GM19328 (cell line): ENCODE data around the gene QPCT.
"Not testable (repeated sequence)": the region's sequence is repeated elsewhere in the genome, so short reads cannot be mapped to it uniquely, and the experiment has no call there.

Experiments
- ATAC-seq: cut with Tn5 transposase; IDR thresholded peaks from one replicate; pipeline ENCODE4 v1.9.1; 2021; ENCODE audit warnings: mild to moderate bottlenecking, moderate library complexity; ENCODE audit not compliant: unreplicated experiment

QPCT gene

DNA sequence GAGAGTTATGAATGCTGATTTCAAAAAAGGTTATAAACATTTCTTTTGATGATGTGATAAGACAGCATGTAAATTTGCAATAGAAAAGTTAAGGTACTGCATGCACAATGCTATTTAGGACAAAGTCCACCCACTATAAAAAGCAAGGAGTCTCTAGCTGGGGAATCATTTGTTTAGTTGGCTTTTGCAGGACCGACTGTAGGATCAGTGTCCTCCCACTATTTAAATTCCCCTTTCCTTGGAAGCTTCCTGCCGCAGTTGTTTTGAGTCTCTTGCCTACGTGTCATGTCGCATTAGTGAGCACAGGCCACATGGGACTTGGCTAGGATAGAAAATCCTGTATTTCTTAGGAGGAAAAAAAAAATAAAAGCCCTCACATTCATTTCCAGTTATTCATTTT is 13.1 kb downstream of the QPCT start:
- ATAC-seq: no peak

DNA sequence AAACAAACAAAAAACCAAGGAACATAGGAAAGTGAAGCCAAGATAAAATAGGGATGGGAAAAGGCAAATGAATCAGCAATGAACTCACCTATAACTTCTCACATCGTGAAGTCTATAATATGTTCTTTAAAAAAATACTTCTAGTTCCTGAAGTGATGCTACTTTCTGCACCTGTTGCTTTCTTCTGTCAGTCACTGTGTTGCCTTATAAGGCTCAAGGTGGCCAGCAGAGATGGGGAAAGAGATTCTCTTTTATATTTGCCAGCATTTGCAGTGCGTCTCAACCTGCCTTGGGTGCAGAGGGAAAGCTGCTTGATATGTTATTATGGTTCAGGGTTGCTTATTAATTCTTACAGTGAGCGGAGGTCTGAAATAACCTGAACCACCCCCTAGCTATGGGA is 14.0 kb downstream of the QPCT start:
- ATAC-seq: no peak

DNA sequence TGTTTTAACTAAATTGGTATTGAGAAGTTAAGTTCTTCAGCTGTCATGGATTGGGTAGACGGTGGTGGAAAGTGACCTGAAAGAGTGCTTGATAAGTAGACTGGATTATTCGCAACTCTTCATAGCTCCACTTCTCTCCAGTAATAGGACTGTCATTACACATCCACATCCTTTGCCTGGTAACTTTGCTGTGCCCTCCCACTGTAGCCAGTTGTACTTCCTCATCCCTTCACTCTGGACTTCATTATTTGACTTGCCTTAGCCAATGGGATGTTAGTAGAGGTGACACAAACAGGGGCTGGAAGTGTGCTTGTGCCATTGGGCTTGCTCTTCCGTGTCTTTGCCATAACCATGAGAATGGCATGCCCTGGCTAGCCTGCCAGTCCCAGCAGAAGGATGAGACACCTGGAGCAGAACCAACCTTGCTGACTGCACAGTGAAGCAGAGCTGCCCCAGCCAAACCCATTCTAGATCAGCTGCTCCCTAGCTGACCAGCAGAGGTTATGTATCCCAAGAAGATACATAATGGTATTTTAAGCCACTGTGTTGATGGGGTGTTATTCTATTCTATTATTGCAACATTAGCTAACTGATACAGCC is 16.9 kb downstream of the QPCT start:
- ATAC-seq: no peak

DNA sequence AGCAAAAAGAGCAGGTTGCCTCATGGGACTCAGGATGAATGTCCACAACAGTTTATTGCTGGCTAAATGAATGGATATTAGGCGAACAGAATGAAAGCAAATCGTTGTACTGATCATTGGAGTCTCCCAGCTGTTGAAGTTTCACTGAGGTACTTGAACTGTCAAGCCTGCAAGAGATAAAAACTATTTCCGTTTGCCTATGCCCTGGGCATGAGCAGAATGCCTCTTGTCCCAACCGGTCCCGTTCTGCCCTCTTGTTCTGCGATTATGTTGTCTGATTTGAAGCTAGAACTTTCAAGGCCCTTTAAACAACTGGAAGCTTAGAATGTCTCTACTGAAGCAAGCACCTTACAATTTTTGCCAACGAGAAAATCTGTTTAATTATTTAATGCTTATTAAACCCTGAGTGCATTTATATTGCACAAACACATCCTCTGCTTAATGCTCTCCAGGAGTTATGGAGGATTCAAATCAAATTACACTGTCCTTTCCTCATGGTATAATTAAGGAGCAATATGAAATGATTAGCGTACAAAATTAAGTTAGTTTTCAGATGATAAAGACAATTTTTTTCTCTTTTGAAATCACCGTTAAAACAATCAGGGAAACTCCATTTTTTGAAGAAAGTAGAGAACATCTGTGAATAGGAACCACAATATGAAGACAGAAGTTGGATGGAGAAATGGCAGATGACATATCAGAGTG is 17.7 kb downstream of the QPCT start:
- ATAC-seq: no peak

DNA sequence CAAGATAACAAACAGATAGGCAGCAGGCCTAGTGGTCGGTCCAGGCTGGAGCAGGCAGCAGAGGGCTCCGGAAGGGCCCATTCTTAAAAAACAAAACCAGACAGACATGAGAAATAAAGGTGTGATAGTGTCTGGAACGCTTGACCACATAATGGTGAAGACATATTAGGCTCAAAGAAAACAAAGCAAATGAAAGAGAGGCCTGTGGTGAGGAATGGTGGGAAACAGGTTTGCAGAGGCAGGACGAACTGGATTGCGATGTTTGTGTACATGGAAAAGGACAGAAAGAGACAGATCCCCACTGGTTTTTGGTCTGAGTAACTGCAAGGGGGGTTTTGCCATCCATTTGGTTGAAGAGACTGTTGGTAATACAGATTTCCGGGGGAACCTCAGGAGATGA is 19.9 kb downstream of the QPCT start:
- no peak for ATAC-seq

DNA sequence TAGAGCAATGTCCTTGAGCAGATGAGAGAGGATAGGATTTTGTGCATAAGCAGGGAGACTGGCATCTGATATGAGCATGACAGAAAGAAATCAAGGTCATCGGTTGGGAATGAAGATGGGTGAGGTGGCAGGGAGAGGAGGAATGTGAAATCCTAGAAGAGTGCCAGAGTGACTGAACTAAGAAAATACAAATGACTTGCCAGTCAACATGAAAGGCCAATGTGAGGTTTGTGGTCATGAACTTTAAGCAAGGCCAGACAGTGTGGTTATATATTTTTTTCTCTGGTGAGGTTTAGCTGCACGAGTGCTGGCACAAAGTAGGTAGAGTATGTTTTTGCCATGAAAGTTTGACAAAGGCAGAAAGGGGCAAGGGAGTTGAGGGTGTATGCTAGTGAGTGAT is 21.2 kb downstream of the QPCT start:
- ATAC-seq: peak; percentile 81

DNA sequence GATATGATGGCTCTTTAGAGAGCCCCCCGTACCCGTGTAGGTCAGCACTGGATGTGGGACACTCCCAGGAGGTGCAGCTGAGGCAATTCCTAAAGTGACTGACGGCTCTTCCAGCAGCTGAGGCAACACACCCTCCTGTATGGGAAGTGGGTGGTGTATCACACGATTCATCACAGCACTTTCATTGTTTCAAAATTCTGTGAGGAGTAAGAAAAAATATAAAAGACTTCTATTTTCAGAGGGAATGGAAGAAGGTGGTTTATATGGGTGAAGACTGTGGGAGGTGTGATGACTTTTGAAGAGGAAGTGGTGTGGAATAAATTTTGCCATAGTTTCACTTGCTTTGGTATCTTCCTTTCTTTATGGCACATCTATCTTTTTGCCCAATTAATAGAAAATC is 22.3 kb downstream of the QPCT start:
- ATAC-seq: no peak

DNA sequence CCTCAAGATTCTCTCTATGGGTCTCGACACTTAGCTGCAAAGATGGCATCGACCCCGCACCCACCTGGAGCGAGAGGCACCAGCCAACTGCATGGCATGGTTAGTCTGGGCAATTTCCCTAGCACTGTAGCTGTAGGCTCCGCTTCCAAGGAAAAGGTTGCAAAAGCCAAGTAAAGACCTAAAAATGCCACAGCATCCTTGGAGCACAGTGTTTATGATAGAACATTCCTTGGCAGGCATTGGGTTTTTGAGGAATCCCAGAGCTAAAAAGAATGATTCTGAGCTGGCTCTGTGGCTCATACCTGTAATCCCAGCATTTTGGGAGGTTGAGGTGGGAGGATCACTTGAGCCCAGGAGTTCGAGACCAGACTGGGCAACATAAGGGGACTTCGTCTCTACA is 22.9 kb downstream of the QPCT start:
- ATAC-seq: no peak

DNA sequence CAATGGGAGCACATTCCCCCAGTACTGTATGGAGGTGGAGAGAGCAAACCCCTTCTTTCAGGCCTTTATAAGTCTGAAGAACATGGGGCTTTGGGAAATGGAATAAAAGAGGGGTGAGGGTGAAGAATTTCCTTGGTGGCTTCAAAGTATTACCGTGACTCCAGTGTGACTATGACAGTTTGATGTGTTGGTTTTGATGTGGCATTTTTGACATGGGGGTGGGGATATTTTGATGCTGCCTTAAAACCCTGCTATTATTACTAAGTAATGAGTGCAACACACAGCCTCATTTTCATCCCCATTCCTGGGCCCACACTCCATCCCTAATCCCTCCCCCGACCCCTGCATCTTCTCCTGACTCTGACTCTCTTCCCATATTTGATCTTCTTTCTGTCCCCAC is 23.6 kb downstream of the QPCT start:
- ATAC-seq: no peak

DNA sequence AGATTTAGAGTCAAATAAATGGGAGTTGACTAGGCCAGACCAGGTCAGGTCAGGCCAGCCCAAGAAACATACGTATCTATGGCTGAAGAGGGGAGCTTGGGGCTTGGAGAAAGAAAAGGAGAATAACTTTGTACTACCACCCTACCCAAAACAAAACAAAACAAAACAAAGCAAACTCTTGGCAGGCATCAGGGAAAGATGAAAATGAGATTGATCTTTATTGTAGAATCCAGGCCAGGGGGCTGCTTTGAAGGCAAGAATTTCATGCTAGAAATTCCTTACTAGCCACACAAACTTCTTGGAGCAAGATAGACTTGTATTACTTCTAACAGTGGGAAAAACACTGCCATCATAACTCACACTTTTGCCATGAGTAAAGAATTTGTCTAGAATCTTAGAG is 26.2 kb downstream of the QPCT start:
- ATAC-seq: no peak

DNA sequence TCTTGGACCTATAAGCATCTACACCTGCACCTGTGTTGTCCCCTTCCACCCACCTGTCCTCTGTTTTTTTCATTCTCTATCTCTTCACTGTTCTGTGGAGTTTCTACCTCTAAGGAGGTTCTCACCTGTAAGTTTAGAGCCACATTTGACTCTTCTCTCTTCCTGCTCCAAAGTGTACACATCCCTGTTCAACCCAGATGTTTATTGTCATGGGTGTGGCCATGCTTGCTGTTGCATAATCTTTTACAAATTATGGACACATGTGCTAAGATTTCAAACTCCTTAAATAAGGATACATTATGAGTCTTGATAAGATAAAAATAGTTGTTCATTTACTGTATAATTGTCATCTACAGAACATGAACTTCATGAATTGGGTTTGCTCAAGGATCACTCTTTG is 27.6 kb downstream of the QPCT start:
- no peak for ATAC-seq

DNA sequence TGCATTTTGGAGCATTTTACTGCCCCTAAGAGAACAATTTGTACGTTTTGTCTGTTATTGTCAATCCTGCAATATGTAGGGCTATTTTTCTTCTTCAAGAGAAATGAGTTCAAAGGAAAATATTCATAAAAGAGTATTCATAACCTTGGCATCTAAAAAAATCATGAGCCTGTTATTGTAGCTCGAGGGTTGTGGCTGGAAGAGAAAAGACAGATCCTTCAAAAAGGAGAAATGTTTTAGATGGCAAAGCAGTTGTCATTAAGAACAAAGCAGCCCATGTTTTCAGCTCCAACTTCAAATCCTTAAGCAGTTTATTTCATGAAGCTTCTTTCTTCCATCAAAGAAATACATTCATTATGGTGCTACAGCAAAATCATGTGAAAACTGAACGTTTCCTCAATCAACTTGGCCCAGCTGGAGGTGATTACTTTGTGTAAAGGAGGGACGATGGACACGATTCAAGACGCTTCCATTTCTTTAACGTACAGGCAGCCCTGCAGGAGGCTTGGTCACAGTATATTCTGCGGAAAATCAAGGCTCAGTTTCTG is 31.4 kb downstream of the QPCT start:
- ATAC-seq: peak; percentile 26

DNA sequence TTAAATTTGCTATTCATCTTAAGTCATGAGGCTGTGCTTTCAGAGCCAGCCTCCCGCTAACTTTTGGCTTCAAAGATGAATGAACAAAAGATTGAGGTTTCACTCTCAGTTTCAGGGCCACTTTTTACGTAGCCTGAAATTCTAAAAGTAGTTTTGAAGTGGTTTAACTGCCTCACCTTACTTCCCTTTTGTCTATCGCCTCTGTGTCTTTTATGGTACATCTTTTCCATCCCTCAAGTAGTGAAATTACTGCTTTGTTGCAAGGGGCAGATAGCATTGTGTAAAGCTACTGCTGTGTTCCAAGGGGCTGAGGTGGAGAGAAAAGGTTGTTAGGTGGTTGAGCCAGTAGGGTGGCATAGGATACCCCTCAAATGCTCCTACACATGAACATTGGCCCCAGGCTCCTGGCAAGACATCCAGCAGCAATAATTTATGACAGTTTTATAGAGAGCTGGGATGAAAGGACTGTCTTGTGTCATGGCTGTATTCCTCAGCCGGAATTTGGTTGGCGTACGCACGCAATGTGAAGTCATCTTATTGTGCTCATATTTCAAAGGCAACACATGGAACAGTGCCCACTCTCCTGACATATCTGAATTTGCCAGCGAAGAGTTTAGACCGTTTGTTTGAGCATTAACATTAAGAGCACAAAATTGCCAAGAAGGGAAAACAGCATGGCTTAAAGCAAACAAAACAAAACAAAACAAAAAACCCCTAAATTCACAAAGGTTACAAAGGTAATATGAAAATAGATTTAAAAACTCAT is 32.2 kb downstream of the QPCT start:
- ATAC-seq: peak; percentile 86

DNA sequence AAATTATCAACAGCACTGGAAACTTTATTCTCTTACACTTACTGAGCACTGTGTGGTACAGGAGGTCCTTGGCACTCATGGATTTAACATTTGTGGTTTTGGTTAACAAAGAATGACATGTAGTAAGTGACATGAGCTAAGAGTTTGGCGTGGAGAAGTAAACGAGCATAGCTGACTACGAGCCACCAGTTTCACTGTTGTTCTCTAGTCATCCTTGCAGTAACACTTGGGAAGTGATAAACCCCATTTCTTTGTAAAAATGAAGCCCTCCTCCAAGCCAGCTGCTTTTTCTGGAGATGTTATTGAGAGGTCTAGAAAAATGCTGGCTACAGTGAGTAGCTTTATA is 32.7 kb downstream of the QPCT start:
- ATAC-seq: no peak

DNA sequence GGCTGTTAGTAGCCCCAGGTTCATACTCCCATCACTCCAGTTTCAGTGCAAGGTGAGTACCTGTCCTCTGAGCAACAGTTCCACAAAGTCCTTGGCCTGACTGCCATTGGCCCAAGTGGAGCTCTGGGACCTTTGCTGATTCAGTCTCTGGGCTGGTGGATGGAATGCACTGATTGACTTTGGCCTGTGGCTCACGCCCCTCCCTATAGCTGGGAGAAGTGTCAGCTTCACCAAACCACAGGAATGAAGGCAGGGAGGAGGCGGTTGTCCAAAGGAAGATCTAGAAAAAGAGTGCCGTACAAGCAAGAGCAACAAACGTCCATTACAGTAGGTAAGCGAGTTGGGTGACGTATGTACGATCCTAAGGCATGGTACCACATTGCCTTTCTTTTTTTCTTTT is 34.0 kb downstream of the QPCT start:
- ATAC-seq: no peak

DNA sequence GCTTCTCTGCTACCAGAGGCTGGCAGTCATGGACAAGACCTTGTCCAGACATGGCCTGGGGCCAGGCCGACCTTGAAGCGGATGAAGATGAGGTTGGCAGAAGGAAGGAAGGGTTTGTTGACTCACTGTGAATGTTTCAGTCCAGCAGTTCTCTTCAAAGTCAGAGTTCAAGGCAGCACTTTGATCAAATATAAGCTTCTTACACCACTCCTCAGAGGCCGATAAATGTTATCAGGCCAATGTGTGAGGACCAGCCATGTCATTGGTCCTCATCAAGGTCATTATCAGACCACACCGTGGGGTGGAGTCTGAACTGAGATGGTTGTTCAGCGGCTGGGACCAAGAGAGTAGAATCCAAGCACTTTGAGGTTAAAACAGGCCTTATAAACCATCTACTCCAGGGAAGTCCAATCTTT is 35.5 kb downstream of the QPCT start:
- ATAC-seq: no peak

DNA sequence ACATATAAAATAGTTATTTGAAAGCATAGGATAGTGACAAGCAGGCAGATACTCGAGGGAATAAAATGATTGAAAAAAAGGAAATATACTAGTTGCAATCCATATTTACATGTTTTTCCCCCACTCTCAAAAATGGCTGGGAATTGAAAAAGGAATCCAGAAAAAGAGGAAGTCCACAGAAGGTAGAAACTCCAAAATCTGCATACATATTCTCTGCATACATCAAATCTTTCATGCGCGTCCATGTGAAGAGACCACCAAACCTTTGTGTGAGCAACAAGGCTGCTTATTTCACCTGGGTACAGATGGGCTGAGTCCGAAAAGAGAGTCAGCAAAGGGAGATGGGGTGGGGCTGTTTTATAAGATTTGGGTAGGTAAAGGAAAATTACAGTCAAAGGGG is 36.4 kb downstream of the QPCT start:
- not testable (repeated sequence) for ATAC-seq

DNA sequence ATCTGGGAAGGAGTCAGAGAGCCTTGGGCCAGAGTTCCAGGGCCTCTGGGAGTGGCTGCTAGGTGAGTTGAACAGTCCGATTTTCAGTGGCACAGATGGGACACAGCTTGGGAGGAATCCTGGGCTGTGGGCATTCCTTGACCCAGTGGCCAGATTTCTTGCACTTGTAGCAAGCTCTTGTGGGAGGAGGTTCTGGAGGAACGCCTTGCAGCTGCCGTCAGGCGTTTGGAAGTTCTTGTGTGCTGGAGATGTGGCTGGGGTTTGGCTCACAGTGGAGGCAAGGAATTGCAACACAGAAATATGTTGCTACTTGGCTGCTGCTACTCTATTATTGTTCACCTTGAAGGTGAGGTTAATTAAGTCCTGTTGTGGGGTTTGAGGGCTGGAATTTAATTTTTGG is 39.8 kb downstream of the QPCT start:
- ATAC-seq: not testable (repeated sequence)

DNA sequence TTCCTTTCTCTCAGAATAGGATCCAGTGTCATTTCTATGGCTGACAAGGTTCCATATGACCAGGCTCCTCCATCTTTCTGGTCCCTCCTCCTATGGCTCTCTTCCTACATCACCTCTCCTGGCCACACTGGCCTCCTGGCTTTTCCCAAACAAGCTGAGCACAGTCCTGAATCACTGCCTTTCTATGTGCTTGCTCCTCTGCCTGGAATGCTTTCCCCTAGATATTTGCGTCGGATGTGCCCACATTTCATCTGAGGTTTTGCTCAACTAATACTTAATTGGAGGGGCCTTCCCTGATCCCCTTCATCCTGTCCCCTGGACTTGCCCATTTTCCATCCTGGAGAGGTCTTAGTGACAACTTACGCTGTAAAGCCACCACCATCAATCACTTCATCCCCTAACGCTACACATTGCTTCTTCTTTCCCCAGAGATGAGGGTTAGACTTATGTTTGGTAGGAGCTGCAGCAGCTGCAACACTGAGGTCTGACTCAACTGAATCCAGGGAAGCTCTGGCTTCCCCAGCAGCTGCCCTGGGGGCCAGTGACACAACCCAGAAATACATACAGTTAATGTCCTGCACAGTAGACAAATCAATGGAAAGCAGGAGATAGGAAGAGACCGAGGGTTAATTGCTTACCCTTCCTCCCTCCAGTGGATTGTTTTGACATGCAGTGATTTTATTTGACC is 42.9 kb downstream of the QPCT start:
- ATAC-seq: no peak

DNA sequence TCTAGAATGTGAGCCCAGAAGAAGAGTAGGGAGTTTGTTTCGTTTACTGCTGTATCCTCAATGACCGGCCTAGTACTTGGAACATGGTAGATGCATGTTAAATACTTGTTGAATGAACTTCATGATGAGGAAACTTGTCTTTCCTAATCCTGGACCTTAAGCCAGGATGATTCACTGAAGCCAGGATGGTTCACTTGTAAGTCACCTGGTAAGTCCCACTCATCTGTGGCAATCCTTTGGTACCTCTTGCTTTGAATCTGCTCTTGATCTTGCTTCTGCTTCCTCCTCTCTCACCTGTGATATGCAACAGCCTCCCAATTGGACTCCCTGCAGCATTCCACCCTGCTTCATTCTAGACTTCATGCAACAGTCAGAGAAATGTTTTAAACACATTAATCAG is 43.6 kb downstream of the QPCT start:
- no peak for ATAC-seq

DNA sequence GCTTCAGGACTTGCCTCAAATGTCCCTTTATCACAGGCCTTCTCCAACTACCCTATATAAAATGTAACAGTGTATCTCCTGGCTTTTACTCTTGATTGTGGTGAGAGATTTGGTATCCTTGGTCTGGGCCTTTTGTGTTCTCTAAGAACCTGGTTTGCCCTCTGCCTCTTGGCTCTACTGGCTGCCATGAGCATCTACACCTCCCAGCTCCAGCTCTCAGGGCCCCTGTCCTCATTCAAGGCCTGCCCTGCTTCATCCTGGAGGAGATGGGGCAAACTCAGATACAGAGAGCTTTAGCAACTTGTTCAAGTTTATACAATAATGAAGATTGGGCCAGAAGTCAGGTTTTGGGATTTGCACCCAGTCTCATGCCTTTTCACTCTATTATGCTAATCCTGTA is 45.0 kb downstream of the QPCT start:
- ATAC-seq: no peak
